NCI-H2081 (cell line): ENCODE measurements around the gene POMT1.
A peak's percentile ranks its signal among the peaks of the same experiment; 100 is the strongest.
"Not testable (repeated sequence)": the region's sequence is repeated elsewhere in the genome, so short reads cannot be mapped to it uniquely, and the experiment has no call there.

ENCODE experiments used
- DNase-seq, 2 experiments: peaks; one replicate each; lab custom pipeline; 2025; lab: John Stamatoyannopoulos, UW

Gene POMT1

GRCh38 chr9:131525643-131526565 lies 23.2 kb downstream of the POMT1 start:
- DNase-seq: no peak

GRCh38 chr9:131528186-131528585 lies 25.5 kb downstream of the POMT1 start:
- no peak for DNase-seq

DNA sequence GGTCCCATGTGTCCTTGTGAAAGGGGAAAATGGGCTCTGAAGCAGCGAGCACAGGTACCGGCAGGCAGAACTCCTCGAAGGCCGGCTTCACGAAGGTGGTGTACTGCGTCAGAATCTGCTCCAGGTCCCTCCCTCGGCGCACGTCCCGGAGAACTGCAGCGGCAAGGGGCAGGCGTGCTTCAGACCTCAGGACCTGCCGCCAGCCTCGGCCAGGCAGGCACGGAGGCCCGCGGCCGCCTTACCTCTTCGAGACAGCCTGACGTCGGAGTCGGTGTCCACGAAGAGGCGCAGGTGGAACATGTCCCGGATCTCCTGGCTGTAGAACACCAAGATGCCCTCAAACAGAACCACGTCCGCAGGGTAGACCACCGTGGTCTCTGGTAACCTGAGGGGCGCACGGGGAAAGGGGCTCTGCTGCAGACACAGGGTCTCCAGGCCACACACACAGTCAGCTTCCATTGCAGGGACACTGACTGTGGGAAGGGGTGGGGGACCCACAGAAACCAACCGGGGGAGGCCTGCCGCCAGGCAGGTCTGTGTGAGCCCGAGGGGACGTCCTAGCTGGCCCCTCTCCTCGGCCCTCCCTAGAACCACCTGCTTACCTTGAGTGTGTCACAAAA lies 26.3 kb downstream of the POMT1 start:
- no peak for DNase-seq

DNA sequence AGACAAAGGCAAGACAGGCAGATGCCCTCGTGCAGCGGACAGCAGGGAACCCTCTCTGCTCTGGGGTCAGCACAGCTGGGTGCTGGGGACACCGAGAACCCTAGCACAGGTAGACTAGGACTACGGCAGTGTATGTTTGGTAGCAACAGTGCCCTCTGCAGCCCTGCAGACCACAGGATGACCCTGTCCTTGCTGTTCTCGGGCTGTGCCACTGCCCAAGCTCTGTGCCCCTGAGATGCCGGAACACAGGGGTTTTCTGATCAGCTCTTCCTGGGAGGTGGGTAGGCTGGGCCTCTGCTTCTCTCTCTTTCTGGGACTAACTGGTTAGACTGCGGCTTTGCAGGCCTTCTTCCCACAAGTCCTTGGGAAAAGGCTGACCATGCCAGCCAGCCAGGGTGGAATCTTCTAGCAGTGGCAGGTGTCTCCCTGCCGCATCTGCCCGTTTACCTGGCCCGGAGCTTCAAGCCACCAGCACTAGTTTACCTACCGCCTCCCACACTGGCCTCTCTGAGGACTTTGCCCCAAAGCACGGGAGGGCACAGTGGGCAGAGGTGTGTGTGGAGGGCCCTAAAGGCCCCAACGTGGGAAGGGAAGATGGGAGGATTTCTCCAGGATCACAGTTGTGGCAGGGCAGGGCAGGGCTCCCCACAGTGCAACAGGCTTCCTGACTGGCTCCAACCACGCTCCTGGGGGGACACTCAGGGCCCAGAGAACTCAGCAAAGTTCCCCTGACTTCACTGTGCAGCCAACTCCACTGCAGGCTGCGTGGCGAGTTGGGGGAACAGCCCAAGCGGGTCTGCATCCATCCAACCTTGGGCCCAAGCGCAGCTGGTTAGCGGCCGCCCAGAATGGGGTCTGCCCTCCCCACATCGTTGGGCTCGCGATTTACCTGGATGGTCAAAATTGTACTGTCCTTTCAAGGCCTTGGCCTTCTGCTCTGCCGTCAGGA lies 27.2 kb downstream of the POMT1 start:
- no peak for DNase-seq

- DNase-seq: peak; percentile 12 to 55
These were observed 27.8 kb downstream of the POMT1 start for GRCh38 chr9:131530546-131530919.

GRCh38 chr9:131530920-131531832 lies 28.5 kb downstream of the POMT1 start, which contains the start of gene UCK1:
UCK1 (minus strand) TSS chr9:131531263; CDS start chr9:131531174, 89 bp downstream.
- peak; percentile 85 to 87 for DNase-seq

DNA sequence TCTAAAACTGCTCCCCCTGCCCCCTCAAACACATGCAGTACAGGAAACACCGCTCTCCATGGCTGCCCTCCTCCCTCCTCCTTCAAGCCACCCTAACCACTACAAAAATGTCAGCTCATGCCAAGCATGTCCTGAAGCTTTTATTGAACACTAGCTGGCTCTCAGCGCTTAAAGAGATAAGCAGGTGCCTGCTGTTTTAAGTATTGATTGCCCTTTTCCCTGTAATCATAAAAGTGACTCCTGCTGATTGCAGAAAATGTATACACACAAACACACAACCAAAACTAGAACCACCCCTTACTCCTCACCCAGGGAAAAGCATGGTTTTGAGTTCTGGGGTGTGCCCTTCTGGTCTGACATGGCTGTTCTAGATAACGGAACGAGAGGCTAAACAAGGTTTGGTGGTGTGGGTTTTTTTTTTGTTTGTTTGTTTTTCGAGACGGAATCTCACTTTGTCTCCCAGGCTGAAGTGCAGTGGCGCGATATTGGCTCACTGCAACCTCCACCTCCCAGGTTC lies 32.1 kb downstream of the POMT1 start:
- DNase-seq: no peak

- DNase-seq: no peak
These were observed 35.2 kb downstream of the POMT1 start for GRCh38 chr9:131537946-131538345.

- no peak for DNase-seq
These were observed 36.7 kb downstream of the POMT1 start for GRCh38 chr9:131539223-131539923.

GRCh38 chr9:131543141-131543540 lies 40.4 kb downstream of the POMT1 start:
- no peak for DNase-seq

GRCh38 chr9:131545003-131545785 lies 42.5 kb downstream of the POMT1 start, which contains the start of gene PRRT1B:
PRRT1B (plus strand) TSS chr9:131545523; CDS start chr9:131545616, 93 bp downstream.
- peak; percentile 21 to 70 for DNase-seq

GRCh38 chr9:131545786-131546335 lies 43.1 kb downstream of the POMT1 start:
- DNase-seq: no peak

DNA sequence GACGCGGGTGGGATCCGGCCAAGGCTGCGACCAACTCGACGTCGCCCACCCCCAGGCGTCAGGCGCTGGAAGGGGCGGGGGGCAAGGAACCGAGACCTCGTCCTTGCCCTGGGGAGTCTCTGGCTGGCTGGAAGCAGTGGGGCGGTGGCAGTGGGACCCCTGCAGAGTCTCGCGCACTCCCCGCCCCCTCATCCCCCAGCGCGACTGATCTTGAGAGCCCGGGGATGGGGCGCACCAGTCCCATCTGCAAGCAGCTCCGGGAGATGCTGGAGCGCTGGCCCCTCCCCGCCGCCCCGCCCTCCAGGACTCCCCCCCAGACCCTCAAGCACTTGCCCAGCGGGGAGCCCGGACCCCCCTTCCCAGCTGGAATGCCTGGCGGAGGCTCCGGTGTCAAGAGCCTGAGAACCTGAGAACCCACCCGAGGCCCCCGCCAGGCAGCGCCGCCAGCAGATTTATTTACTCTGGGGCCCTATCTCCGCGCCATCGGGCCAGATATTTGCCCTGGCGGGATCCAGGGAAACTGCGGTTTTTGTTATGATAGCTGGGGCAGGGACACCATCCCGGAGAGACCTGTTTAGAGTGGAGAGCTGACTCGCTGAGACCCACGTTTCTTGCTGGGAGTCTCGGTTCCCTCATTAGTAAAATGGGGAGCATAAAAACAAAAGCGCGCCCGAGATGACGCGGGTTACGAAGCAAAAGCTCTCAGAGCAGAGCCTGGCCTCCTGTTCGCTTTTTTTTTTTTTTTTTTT lies 43.8 kb downstream of the POMT1 start:
- no peak for DNase-seq

DNA sequence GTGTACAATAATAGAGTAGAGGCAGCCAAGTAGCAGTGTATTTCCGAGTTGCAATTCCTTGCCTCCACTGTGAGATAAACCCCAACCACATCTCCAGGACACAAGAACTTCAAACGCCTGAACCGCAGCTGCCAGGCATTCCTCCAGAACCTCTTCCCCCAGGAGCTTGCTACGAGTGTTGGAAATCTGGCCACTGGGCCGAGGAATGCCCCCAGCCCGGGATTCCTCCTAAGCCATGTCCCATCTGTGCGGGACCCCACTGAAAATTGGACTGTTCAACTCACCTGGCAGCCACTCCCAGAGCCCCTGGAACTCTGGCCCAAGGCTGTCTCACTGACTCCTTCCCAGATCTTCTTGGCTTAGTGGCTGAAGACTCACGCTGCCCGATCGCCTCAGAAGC lies 46.5 kb downstream of the POMT1 start:
- not testable (repeated sequence) for DNase-seq

GRCh38 chr9:131550465-131550864 lies 47.7 kb downstream of the POMT1 start:
- not testable (repeated sequence) for DNase-seq

DNA sequence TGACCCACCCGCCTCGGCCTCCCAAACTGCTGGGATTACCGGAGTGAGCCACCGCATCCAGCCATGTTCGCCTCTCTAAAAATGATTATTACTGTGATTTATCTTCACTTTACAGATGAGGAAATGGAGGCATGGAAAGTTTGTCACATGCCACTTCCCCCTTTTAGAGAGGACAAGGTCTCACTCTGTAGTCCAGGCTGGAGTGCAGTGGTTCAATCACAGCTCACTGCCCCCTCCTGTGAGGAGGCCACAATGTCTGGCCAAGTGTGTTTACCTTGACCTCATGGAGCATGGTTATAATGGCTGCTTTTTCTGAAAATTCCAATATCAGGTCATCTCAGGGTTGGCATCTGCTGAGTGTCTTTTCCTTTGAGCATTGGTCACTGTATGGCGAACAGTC lies 49.3 kb downstream of the POMT1 start:
- no peak for DNase-seq

DNA sequence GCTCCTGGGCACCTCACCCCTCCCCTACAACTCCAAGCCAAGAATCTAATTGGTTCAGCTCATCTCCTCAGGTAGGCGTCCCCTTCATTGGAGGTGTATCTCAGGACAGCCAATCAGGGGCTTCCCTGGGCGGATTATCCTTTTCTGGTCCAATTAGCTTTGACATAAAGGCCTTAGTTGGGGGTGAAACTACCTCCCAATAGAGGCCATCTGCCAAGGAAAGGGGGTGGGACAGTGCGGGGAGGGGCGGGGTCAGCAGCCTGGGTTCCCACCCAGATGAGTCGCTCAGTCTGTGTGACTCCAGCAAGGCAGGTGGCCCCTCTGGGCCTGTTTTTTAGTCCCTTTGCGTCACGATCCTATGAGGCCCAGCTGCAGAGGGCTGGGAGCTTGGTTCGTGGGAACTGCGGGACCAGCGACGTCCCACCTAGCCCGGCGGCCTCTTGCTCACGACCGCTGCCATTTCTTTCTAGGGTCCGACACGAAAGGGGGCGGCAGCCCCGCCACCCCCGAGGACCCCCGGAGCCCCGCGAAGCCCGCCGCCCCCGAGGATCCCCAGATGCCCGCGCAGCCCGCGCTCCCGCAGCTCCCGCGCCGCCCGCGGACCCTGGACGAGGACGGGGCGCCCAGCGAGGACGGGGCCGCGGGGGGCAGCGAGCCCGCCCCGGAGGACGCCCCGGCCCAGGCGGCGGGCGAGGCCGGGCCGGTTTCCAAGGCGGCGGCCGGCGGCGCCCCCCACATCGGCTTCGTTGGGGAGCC lies 51.5 kb downstream of the POMT1 start:
- no peak for DNase-seq
